Measurements from ENCODE around the gene PLN.

Gene PLN

DNA sequence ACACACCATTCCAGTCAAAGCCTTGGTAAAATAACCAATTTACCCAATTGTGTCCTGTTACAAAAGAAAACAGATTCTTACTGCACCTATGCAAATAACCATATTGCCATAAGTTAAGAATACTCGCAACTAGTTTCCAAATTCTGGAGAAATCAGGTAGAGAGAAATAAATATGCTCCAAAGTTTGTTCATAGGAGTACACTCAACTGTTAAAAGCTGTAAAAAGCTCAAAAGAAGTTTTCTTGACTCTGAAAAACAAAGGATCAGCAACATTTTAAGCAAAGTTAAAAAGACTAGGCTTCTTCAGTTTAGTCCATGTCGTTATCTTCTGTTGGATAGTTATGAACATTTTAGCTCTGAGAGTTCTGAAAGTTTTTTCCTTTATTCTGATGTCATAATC lies 55.3 kb downstream of the PLN start:
- H3K4me3 ChIP-seq (replicated peaks in 1 of 2; ENCODE audit: low read depth in 2 of 2, low read length in 2 of 2) = no peak overlapping the region
- TF ChIP-seq, protein P1, sequence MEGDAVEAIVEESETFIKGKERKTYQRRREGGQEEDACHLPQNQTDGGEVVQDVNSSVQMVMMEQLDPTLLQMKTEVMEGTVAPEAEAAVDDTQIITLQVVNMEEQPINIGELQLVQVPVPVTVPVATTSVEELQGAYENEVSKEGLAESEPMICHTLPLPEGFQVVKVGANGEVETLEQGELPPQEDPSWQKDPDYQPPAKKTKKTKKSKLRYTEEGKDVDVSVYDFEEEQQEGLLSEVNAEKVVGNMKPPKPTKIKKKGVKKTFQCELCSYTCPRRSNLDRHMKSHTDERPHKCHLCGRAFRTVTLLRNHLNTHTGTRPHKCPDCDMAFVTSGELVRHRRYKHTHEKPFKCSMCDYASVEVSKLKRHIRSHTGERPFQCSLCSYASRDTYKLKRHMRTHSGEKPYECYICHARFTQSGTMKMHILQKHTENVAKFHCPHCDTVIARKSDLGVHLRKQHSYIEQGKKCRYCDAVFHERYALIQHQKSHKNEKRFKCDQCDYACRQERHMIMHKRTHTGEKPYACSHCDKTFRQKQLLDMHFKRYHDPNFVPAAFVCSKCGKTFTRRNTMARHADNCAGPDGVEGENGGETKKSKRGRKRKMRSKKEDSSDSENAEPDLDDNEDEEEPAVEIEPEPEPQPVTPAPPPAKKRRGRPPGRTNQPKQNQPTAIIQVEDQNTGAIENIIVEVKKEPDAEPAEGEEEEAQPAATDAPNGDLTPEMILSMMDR (IDR thresholded peaks at IDR 0.05; ENCODE audit: low read depth, low read length) = no peak
- no peak for DNase-seq (ENCODE audit: low read depth in 2 of 2)

DNA sequence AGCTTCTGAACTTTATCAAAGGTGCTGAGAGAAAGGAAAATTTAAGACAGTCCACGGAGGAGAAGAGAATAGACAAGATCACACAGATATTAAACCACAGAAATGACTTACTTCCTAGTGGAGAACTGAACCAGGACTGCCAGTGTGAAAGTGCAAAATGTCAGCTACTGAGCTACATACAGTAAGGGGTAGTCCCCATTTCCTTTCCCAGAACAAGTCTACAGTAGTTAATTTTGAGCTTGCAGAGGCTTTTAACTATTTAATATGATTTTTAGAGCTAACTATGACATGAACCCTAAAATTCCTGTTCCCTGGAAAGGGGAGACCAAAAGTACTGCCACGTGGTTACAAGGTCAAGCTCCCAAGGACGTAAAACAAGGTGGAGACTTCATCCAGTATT lies 58.2 kb downstream of the PLN start:
- no peak for DNase-seq (ENCODE audit: low read depth in 2 of 2)
- H3K4me3 ChIP-seq (replicated peaks in 1 of 2; ENCODE audit: low read depth in 2 of 2, low read length in 2 of 2) = no peak overlapping the region
- TF ChIP-seq, protein P1 (IDR thresholded peaks at IDR 0.05; ENCODE audit: low read depth, low read length) = no peak

DNA sequence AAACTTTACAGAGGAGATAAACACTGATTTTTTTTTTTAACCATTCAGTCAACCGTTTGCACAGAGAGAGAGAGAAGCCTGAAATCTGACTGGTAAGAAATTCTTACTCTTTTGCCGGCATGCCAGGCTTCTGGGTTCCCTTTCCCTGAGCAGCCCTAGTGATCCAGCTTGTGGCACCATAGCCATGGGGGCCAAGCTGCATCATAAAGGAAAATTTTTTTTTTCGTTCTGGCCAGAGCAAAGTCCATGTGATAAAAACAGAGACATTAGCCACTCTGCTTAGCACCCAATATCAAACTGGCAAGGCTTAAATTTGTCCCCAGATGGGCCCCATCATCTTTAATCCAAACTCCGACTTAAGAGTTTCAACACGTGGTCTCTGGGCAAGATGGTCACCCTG lies 58.8 kb downstream of the PLN start:
- no peak overlapping the region for H3K4me3 ChIP-seq (replicated peaks in 1 of 2; ENCODE audit: low read depth in 2 of 2, low read length in 2 of 2)
- TF ChIP-seq, protein P1 (IDR thresholded peaks at IDR 0.05; ENCODE audit: low read depth, low read length) = no peak
- DNase-seq (ENCODE audit: low read depth in 2 of 2) = no peak

Measured in cardiac fibroblast (primary cell).